ENCODE results near the gene NT5C.
"Not testable (repeated sequence)": the region's sequence is repeated elsewhere in the genome, so short reads cannot be mapped to it uniquely, and the experiment has no call there.

NT5C gene

DNA sequence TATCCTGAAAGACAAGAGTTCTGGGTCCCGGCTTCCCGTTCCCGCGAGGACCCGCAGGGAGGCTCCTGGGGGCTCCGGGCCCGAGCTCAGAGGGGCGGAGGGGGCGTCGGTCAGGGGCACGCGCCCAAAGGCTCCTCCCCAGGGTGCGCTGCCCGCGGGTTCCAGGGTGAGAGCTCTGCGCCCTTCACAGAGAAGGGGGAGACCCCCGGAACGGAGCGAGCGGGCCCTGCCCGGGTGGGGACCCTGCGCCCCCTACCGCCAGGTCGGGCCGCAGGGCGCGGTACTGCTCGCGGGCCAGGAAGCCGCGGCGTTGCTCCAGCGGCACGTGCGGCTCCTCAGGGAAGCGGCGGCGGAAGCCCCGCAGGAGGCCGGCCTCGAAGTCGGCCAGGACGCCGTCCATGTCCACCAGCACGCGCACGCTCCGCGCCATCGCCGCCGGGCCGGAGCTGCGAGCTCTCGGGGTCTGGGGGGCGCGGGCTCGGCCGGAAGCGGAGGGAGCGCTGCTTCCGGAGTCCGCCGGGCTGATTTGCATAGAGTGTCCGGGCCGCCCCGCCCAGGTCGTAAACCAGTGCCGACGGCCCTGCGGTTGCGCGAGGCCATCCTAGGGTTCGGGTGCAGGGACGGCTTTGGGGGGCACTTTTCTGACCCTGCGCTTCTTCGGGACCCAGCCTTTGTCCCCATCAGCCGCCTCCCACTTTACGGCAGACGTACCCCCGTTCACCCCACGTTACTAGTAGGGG lies at the start of gene NT5C:
Gene NT5C, minus strand, starts transcription at position 465 of the 740 bp plus-strand sequence. Its CDS starts 35 bp downstream, at position 430.
- DNase-seq (ENCODE audit: low read depth), result peak; percentile 86

DNA sequence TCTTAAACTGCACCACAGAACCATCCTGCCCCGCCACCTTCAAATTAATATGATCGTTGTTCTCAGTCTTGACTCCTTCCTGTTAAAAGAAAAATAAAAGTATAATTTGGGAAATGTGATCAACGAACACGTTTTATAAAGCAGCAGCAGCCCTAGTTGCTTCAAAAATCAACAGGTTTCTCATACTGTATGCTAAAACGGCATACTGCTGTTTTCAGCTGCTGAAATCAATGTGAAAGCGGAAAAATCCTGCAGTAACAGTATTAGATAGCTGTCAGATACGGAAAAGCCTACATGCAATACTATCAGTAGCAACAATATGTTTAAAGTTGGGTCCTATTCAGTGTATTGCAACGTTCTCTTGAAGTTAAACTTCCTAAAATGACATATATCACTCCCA lies 49.6 kb upstream of the NT5C start:
- DNase-seq (ENCODE audit: low read depth), result no peak

DNA sequence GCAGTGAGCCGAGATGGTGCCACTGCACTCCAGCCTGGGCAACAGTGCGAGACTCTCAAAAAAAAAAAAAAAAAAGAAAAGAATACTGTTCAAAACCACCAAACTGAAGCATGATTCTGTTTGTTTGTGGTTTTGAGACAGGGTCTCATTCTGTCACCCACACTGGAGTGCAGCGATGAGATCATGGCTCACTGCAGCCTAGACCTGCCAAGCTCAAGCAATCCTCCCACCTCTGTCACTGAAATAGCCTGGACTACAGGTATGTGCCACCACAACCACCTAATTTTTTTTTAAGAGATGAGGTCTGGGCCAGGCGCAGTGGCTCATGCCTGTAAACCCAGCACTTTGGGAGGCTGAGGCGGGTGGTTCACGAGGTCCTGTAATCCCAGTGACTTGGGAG lies 46.9 kb upstream of the NT5C start:
- DNase-seq (ENCODE audit: low read depth), result no peak

DNA sequence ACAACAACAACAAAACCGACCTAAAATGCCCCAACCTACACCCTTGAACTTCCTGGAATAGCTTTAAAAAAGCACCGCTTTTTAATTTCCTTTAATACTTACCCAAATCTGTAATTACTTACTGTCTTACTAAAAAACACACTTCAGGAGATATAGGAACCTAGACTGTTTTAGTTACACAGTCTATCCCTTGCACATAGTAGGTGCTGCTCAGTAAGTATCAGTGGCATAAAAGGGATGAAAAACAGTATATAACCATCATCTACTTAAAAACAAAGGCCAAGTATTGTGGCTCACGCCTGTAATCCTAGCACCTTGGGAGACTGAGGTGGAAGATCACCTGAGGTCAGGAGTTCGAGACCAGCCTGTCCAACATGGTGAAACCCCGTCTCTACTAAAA lies 45.1 kb upstream of the NT5C start:
- no peak for DNase-seq (ENCODE audit: low read depth)

DNA sequence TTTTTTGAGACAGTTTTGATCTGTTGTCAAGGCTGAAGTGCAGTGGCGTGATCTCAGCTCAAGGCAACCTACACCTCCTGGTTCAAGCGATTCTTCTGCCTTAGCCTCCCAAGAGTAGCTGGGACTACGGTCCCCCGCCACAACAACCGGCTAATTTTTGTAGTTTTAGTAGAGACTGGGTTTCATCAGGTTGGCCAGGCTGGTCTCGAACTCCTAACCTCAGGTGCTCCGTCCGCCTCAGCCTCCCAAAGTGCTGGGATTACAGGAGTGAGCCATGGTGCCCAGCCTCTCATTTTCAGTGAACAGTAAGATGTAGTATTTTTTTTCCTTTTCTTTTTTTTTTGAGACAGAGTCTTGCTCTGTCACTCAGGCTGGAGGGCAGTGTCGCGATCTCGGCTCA lies 43.5 kb upstream of the NT5C start:
- no peak for DNase-seq (ENCODE audit: low read depth)

DNA sequence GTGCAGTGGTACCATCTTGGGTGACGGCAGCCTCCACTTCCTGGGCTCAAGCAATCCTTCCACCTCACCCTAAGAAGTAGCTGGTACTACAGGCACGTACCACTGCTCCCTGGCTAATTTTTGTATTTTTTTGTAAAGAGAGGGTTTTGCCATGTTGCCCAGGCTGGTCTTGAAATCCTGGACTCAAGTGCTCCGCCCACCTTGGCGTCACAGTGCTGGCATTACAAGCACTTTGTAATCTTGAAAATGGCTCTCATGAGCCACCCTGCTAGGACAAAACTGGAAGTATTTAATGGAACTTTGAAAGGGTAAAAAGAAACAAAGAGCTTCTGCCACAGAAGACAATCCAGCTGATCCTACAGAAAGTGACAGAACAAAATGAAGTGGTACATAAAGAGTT lies 42.0 kb upstream of the NT5C start:
- DNase-seq (ENCODE audit: low read depth), result no peak

DNA sequence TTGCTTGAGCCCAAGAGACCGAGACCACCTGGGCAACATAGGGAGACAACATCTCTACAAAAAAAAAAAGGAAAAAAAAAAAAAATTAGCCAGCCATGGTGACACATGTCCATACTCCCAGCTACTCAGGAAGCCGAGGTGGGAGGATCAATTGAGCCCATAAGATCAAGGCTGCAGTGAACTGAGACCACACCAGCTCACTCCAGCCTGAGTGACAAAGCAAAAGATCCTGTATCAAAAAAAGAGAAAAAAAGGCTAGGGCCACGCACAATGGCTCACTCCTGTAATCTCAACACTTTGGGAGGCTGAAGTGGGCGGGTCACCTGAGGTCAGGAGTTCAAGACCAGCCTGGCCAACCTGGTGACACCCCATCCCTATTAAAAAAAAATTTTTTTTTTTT lies 37.5 kb upstream of the NT5C start:
- DNase-seq (ENCODE audit: low read depth), result no peak

DNA sequence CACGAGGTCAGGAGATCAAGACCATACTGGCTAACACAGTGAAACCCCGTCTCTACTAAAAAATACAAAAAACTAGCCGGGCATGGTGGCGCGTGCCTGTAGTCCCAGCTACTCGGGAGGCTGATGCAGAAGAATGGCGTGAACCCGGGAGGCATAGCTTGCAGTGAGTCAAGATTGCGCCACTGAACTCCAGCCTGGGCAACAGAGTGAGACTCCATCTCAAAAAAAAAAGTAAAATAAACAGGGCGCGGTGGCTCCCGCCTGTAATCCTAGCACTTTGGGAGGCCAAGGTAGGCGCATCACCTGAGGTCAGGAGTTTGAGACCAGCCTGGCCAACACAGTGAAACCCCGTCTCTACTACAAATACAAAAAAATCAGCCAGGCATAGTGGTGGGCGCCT lies 33.1 kb upstream of the NT5C start:
- DNase-seq (ENCODE audit: low read depth), result not testable (repeated sequence)

DNA sequence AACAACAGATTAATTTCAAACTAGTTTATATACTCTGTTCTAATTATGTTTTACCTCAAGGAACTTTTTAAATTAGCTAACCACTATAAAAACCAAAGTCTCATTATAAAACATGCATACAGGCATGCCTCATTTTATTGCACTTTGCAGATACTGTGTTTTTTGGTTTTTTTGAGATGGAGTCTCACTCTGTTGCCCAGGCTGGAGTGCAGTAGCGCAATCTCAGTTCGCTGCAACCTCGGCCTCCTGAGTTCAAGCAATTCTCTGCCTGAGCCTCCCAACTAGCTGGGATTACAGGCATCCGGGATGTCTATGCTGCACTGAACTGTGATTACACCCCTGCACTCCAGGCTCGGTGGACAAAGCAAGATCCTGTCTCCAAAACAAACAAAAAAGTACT lies 31.5 kb upstream of the NT5C start:
- no peak for DNase-seq (ENCODE audit: low read depth)

DNA sequence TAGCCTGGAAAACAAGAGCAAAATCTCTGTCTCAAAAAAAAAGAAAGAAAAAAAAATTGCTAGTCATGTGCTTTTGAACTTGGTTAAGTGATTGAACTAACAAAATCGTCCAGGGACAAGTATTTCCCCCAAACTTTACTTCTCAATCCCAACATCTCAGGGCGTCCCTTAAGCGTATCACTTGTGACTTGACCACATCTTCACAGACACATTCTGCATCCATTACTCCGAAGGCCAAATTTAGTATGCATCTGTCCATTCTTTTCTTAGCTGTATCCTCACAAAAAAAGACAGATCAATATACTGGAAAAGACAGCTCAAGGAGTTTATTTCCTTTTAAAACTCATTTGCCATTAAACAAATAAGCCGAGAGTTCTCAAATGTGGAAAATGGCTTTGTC lies 28.7 kb upstream of the NT5C start:
- no peak for DNase-seq (ENCODE audit: low read depth)

DNA sequence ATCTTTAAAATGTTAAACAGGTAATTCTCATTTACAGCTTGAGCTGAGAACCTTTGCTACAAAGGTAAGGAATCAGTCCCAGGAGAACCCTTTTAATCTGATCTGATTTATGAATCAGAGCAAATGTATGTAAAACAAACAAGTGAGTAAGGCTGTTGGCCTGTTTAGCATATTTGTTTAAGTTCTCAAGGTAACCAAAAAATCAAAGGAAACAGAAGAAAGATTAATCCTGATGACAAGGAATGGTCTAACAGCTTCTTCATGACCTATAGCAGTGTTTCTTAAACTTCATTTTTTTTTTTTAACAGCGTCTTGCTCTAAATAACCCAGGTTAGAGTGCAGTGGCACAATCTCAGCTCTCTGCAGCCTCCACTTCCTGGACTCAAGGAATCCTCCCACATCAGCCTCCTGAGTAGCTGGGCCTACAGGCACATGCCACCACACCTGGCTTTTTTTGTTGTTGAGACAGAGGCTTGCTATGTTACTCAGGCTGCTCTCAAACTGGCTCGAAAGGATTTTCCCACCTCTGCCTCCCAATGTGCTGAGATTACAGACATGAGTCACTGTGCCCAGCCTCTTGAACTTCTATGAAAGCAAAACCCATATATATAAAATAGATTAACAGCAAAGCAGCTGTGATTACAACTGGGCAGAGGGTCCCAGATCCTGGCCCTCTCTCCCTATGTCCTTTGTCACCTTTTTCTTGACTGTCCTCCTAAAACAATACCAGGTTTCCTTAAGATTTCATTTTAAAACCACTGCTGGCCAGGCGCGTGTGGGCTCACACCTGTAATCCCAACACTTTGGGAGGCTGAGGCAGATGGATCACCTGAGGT lies 27.9 kb upstream of the NT5C start:
- DNase-seq (ENCODE audit: low read depth), result peak; percentile 46

DNA sequence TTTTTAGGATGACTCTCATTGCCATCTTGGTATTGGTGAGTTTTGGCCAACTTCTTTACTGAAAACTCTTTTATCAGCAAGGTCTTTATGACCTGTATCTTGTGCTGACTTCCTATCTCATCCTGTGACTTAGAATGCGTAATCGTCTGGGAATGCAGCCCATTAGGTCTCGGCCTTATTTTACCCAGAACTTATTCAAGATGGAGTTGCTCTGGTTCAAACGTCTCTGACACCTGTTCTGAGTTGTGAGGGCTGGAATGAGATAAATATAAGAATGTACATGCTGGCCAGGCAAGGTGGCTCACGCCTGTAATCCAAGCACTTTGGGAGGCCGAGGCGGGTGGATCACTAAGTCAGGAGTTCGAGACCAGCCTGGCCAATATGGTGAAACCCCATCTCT lies 26.9 kb upstream of the NT5C start:
- peak; percentile 20 for DNase-seq (ENCODE audit: low read depth)

DNA sequence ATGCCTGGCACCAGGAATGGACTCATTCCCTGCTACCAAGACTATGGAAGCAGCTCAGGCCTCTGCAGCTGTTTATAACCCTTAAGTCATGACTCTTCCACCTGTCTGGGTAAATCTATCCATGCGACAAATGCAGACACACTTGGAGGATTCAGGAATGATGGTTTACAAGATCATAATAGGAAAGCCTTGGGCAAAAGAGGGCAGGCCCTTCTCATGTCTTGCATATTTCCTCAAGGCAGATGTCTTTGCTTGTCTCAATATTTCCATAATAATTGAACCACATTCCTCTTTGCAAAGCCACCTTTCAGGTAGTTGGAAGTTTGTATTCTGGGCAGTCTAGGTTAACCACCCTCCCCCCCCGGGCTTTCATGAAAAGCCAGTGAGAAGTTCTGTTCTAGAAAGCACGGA lies 23.7 kb upstream of the NT5C start:
- no peak for DNase-seq (ENCODE audit: low read depth)

DNA sequence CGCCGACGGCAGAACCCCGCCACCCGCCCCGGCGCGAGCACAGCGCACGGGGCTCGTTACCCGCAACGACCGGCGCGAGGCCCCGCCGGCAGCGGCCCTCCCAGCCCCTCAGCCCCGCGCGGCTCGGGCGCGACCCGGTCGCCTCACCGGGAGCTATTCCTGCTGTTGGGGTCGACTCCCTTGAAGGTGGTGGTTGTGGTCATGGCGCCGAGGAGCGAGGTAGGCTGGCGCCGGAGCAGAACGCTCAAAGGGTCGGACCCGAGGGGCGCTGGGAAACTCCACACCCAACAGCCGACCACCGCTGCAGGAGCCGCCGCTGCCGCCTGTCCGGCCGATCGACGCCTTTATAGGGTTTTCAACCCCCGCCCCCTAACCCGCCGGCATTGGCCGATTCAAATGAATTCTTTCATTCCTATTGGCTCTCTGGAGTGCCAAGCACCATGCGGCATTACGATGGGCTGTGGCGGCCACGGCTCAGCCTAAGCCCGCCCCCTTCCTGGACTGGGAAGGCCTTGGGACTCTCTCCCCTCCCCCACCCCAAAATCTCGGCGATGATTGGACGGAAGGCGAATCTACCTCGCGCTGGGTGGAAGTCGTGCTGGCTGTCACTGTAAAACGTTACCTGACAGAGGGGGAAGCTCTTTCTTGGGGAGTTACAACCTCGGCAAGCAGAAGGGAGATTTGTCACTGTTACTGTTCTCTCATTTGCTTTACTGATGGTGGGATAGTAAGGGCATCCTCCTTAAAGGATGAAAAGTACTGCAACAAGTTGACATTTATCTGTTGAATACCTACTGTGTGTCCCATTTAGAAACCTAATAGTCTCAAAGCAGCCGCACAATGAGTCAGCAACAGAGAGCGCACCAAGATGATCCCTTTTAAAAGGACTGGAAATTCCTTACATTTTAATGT lies 22.9 kb upstream of the NT5C start, which contains the start of gene JPT1:
Gene JPT1, minus strand, starts transcription at position 318 of the 912 bp plus-strand sequence. Its CDS starts 115 bp downstream, at position 203.
- DNase-seq (ENCODE audit: low read depth), result peak; percentile 99

DNA sequence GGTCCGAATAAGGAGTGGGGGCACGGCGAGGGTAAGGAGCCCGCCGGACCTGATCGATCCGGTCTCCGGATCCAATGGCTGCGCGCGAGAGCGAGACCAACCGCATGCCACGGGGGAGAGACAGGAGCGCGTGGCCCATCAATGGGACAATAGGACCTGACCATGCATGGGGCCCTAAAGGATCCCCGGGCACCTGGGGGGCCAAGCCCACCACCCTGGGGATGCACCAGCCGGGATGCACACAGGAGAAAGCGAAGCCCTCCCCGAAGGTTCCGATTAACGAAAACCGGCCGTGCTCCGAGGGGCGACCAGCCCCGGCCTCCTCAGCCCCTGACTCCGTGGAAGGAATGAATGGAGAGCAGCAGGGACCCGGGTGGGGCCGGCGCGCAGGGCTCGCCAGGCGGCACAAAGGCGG lies 22.2 kb upstream of the NT5C start:
- DNase-seq (ENCODE audit: low read depth), result no peak

DNA sequence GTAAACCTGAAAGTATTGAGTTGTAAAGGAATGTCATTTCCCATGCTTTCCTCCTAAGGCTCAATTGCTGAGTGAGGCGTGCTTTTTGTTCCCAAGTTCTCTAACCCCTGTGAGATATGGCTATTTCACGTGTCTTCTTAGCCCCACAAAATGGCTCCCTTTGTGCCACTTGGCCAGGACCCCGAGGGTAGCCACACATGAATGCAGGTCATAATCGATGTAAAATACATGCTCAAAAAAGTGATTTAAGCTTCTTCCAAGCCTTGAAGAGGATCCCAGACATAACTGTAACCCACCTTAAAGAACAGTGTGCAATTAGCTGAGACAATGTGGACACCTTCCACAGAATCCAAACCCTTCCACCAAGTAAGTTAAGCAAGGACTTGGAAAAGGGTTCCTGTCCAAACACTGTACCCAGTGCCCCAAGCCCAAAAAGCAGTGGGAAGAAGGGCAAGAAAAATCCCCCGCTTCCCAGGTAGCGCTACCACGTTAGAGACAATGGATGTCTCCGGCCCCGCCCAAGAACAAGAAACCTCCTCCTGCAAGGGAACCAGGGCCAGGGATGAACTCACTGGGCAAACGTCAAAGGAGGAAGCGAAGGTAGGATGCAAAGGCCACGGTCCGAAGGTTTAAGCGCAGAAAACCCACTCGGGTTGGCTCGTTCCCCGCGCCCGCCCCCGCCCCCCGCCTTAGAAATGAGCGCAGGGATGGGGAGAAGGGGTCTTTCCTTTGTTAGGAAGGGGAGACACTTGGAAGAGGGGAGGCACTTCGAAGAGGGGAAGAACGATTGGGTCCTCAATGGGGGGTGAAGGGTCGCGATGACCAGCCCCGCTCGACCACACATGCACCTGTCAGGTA lies 21.6 kb upstream of the NT5C start:
- DNase-seq (ENCODE audit: low read depth), result peak; percentile 49

DNA sequence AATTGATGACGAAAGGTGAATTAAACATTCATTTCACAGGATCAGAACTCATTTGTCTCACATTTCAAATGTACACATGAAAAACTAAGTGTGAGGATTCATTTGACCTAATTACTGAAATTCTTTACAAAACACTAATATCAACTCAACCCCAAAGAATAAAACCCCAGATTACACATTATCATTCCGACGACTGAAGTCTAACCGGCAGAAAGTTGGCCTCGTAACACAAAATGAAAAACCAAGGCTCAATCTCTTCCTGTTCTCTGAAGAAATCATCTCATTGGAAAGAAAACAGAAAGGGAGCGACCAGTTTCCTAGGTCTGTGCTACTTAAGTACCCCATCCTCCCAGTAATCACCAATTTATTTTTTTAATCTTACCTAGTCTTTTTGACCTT lies 21.0 kb upstream of the NT5C start:
- no peak for DNase-seq (ENCODE audit: low read depth)

DNA sequence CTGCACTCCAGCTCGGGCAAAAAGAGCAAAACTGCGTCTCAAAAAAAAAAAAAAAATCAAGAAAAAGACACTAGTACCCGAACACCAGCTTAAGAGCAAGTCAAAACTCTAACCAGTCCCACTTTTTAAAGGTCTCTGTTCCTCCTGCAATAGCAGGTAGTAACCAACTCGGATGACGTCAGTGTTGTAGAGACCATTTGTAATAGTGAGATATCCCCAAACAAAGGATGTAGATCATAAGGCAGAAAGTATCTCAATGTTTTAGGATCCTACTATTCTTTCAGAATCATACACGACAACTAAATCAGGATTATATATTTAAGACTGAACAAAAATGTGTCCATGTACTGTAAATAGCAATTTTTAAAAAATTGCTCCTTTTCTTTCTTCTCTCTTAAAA lies 20.4 kb upstream of the NT5C start:
- DNase-seq (ENCODE audit: low read depth), result no peak

DNA sequence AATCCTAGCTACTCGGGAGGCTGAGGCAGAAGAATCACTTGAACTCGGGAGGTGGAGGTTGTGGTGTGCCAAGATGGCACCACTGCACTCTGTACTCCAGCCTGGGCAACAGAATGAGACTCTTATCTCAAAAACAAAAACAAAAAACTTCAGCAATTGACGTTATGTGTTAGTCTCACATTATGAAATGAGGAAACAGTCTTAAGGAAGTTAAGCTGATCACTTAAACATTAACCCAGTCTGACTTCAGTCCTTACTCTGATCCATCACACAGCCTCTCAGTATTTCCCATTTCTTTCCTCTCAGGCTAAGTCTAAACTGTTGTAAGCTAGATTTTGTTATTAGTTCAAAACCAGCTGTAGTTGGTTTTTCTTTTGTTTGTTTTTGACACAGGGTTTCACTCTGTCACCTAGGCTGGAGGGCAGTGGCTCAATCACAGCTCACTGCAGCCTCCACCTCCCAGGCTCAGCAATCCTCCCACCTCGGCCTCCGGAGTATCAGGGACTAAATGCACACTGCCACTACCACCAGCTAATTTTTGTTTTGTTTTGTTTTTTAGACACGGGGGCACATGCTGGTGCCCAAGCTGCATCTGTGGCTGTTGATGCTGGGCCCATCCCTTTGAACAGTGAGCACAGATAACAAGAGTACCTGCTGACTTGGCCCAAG lies 16.5 kb upstream of the NT5C start:
- no peak for DNase-seq (ENCODE audit: low read depth)

DNA sequence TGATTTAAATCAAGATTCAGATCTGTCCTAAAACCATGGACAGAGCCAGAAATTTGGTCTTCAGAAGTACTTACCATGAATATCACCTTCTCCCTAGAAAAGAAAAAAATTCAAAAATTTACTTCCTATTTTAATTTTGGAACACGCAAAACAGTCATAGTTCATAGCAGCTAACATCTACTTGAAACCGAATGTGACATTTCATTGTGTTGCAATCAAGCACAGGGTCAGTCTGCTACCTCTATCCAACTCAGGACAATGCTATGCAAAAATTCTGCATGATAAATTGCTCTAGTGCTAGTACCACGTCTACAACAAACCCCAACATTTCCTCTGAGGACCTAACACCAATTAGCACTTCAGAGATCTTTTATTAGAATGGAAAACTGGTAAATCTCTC lies 15.1 kb upstream of the NT5C start:
- DNase-seq (ENCODE audit: low read depth), result peak; percentile 48

Measured in EH (cell line).